COLO829 (cell line): ENCODE measurements around the gene MRPS18A.
"Not testable (repeated sequence)": the region's sequence is repeated elsewhere in the genome, so short reads cannot be mapped to it uniquely, and the experiment has no call there.

Experiments
- DNase-seq: peaks from one replicate; pipeline ENCODE4 v3.0.0; 2012; ENCODE audit warnings: low spot score

MRPS18A gene

GRCh38 chr6:43635387-43636307 is 51.9 kb downstream of the MRPS18A start, which contains the start of gene MAD2L1BP:
Gene MAD2L1BP (plus strand): TSS chr6:43635840. CDS start chr6:43635876, 36 bp downstream.
- peak; percentile 75 for DNase-seq

GRCh38 chr6:43634702-43635303 is 52.8 kb downstream of the MRPS18A start:
- DNase-seq, result no peak

- not testable (repeated sequence) for DNase-seq
These were observed 54.6 kb downstream of the MRPS18A start for GRCh38 chr6:43633002-43633401.

- DNase-seq, result no peak
These were observed 56.5 kb downstream of the MRPS18A start for GRCh38 chr6:43630980-43631619.

DNA sequence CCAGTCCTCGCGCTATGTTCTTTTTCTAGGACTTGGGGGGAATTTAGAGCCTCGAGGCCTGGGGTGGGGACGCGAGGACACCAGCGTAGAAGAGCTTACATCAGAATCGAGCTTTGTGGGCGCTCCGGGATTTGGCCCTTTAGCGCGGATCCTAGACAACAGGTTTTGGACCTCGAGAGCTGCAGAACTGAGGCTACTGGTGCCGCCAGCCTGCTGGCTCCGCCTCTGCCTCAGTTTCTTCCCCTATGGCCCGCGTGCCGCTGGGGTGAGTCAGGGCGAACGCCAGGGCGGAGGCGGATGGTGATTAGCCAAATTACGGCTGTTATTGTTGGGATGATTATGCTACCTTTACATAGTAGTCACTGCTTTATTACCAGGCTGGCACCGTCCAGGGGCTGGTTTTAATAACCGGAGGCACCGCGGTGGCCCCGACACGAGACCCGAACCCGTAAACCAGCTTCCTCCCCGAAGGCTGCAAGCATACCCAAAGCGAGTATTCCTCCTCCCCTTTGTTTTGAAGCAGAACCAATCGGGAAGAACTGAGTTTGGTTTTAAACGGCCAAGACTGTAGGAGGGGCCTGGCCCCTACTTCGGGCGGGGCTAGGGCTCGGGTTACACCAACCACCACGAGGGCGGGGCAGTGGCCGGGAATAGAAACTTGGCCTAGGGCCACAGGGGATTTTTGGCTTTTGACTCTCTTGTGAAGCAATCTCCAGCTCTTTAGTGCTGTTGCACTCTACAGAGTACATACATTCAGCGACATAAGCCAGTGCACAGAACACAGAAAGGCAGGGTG is 57.9 kb downstream of the MRPS18A start:
- DNase-seq, result peak; percentile 99

- peak; percentile 98 for DNase-seq
These were observed 58.5 kb downstream of the MRPS18A start, which contains the start of gene GTPBP2 for GRCh38 chr6:43629104-43629504. Gene GTPBP2 (minus strand): TSS chr6:43629264. CDS start chr6:43629162, 102 bp downstream.

GRCh38 chr6:43628393-43629103 is 59.0 kb downstream of the MRPS18A start:
- DNase-seq, result no peak

- DNase-seq, result peak; percentile 96
These were observed 60.4 kb downstream of the MRPS18A start for GRCh38 chr6:43627008-43627825.

GRCh38 chr6:43625393-43625992 is 62.1 kb downstream of the MRPS18A start:
- DNase-seq, result no peak

DNA sequence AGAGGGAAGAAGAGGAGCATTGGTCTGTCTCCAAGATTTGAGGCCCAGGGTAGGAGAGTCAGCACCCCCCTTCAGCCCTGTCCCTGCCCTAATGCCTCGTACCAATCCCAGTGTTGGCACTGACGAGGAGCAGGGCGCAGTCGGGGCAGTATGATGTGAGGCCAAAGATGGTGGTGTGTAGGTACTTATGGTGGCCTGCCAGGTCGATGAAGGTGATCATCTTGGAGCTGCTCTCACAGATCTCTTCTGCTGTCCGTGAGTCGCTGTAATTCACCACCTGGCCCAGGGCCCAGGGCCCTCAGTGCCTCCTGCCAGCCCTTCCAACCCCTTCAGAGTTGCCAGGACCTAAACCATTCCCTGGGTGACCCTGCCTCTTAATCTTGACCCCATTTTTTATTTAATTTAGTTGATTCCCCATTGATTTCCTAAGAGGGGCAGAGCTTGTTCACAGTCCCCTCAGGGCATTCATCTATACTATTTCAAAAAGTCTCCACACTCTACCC is 62.8 kb downstream of the MRPS18A start:
- no peak for DNase-seq

- no peak for DNase-seq
These were observed 63.5 kb downstream of the MRPS18A start for GRCh38 chr6:43623880-43624785.

DNA sequence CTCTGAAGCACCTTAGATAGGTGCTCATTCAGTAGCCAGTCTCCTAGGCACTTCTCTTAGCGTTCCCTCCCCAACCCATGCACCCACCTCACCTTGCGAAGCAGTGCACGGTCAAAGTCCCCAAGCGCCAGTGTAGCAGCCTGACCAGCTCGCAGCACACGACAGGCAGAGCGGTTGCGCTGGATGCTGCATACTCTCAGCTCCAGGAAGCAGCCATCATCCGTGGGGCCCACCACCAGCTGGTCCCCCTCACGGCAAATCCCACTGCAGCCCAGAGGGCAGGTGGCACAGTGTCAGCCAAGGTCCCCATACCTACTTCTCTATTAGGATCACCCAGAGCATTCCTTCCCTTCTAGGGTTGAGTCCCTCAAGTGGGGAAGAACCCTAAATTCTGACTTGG is 65.0 kb downstream of the MRPS18A start:
- no peak for DNase-seq

- DNase-seq, result no peak
These were observed 65.8 kb downstream of the MRPS18A start for GRCh38 chr6:43621836-43622180.
